HUES64 (cell line): ENCODE data around the gene PKD2.
"Not testable (repeated sequence)": the region's sequence is repeated elsewhere in the genome, so short reads cannot be mapped to it uniquely, and the experiment has no call there.

Experiments
- H3K27ac ChIP-seq: 2 replicates; pipeline ENCODE4 v1.7.0; 2013; ENCODE audit warnings: low read depth, low read length, inconsistent platforms
- H3K27me3 ChIP-seq: 2 replicates; pipeline ENCODE4 v1.6.1; 2013; ENCODE audit warnings: mild to moderate bottlenecking, low read length; ENCODE audit not compliant: insufficient read depth
- H3K36me3 ChIP-seq: 2 replicates; pipeline ENCODE4 v1.6.1; 2013; ENCODE audit warnings: mild to moderate bottlenecking, low read length; ENCODE audit not compliant: insufficient read depth
- H3K4me1 ChIP-seq: 2 replicates; pipeline ENCODE4 v1.6.1; 2013; ENCODE audit warnings: mild to moderate bottlenecking, low read length, moderate library complexity; ENCODE audit not compliant: insufficient read depth
- H3K4me3 ChIP-seq: 2 replicates; pipeline ENCODE4 v1.5.1; 2013; ENCODE audit warnings: mild to moderate bottlenecking, low read length, moderate library complexity
- H3K9ac ChIP-seq: 2 replicates; pipeline ENCODE4 v1.6.1; 2013; ENCODE audit warnings: mild to moderate bottlenecking, low read depth, low read length
- H3K9me3 ChIP-seq: 2 replicates; pipeline ENCODE4 v1.6.1; 2013; ENCODE audit warnings: low read depth, low read length; ENCODE audit not compliant: insufficient read depth
- WGBS: fragments of 150-250, 120-280 bp; methylation state at CpG from one replicate; pipeline ENCODE4 v1.1.7; 2013; ENCODE audit warnings: missing lambda C conversion rate; 5-methylcytosine and 5-hydroxymethylcytosine counted together

PKD2 gene

DNA sequence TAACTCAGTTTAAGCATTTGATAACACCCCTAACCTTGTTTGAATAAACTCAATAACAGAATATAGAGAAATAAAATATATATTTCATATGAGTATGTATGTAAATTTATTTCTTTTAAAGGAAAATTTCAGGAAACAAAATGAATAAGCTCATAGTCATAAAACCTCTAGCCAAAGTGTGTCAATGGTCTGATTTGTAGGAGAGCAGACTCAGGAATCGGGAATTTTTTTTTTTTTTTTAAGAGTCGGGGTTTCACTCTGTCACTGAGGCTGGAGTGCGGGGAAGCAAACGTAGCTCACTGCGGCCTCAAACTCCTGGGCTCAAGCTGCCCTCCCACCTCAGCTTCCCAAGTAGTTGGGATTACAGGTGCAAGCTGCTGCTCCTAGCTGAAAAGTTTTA is 2.4 kb downstream of the PKD2 start:
- 35% methylated on average over 5 of the region's 5 CpGs for WGBS

DNA sequence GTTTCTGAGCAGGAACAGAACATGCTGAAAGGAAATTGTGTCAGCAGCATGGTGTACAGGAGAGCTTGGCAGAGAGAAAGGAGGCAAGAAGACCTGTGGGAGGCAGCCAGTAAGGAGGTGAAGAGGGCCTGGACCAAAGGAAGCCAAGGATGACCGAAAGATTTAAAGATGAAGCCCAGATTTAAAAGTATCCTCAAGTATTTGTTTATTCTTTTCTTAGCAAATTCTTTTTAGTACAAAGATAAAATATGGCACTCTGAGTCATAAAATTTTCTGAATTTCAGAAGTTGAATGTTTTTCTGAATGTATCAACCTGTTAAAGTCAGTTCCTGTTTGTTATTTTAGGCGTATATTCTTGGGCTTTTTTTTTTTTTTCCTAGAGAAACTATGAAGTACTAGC is 3.5 kb downstream of the PKD2 start:
- H3K4me3 ChIP-seq, result no peak overlapping the region
- no peaks in the 10 kb centered on the region for H3K9me3 ChIP-seq
- WGBS, result 100% methylated on average over 2 of the region's 2 CpGs
- H3K36me3 ChIP-seq, result no peaks in the 10 kb centered on the region
- H3K27ac ChIP-seq, result no peak overlapping the region
- H3K4me1 ChIP-seq, result peaks cover 35% of the 10 kb centered on the region
- peaks cover 13% of the 10 kb centered on the region for H3K27me3 ChIP-seq
- H3K9ac ChIP-seq, result no peak overlapping the region

More for the DNA sequence above, 2.4 kb downstream of the PKD2 start:
- Histone ChIP-seq H3K9ac (no peak overlapping the region), H3K4me1 (peaks cover 35% of the 10 kb centered on the region), H3K27ac (no peak overlapping the region), H3K9me3 (no peaks in the 10 kb centered on the region), H3K27me3 (peaks cover 23% of the 10 kb centered on the region), H3K4me3 (peak overlapping the region; percentile 83; the same call in 1 of the 2 replicates), H3K36me3 (no peaks in the 10 kb centered on the region)

DNA sequence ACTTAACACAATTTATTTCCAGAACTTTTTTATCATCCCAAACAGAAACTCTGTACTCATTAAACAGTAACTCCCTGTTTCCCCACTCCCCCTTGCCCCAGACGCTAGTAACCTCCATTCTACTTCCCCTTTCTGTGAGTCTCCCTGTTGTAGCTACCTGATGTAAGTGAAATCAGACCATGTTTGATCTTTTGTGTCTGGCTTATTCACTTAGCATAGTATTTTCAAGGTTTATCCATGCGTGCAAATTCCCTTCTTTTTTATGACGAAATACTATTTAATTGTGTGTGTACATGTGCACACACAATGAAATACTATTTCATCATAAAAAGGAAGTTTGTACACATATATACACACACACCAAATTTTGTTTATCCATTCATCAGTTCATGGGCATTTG is 5.2 kb downstream of the PKD2 start:
- H3K4me1 ChIP-seq, result peaks cover 35% of the 10 kb centered on the region
- 67% methylated on average over 2 of the region's 3 CpGs for WGBS
- H3K9me3 ChIP-seq, result no peaks in the 10 kb centered on the region
- H3K36me3 ChIP-seq, result 0 out of 2 replicates have a peak, but pooled peaks cover 3% of the 10 kb centered on the region
- H3K27ac ChIP-seq, result no peak overlapping the region
- no peaks in the 10 kb centered on the region for H3K27me3 ChIP-seq
- no peak overlapping the region for H3K4me3 ChIP-seq
- H3K9ac ChIP-seq, result no peak overlapping the region

DNA sequence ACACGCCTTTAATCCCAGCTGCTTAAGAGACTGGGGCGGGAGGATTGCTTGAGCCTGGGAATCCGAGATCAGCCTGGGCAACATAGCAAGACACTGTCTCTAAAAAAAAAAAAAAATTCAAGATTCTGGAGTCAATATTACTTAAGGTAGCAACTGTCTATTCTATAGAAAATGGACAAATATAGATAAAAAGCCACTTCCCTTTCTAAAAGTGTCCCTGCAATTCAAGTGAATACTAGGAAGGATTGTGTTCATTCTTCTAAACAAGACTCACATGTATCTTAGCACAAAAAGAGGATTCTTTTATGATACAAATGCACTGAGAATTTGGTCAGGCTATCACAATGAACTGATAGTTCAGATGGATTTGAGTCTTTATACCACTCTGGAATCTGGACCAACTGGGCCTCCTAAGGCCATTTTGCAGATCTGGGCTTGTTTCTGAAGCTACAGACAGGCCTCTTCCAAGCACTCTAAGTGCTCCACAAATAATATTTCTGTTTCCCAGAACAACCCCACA is 7.0 kb downstream of the PKD2 start:
- WGBS, result 97% methylated on average over 3 of the region's 3 CpGs
- Histone ChIP-seq H3K4me1 (peaks cover 25% of the 10 kb centered on the region), H3K9me3 (no peaks in the 10 kb centered on the region), H3K27ac (no peak overlapping the region), H3K27me3 (no peaks in the 10 kb centered on the region), H3K36me3 (peaks cover 10% of the 10 kb centered on the region), H3K9ac (no peak overlapping the region), H3K4me3 (no peak overlapping the region)

DNA sequence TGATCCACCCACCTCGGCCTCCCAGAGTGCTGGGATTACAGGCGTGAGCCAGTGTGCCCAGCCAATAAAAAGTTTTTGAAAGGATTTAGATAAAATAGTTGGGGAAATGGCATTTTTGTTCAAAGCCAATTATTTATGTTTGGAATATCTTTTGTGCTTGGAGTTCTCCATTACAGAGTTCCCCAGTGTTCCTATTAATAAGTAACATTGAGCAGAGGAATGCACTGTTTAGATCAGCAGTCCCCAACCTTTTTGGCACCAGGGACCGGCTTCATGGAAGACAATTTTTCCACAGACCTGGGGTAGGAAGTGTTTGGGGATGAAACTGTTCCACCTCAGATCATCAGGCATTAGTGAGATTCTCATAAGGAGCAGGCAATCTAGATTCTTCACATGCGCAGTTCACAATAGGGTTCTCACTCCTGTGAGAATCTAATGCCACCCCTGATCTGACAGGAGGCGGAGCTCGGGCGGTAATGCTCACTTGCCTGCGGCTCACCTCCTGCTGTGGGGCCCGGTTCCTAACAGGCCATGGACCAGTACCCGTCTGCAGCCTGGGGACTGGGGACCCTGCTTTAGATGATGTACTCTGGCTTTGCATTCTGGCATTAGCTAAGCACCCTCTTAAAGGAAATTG is 8.3 kb downstream of the PKD2 start:
- H3K27ac ChIP-seq, result no peak overlapping the region
- no peak overlapping the region for H3K4me3 ChIP-seq
- H3K4me1 ChIP-seq, result peaks cover 14% of the 10 kb centered on the region
- no peak overlapping the region for H3K9ac ChIP-seq
- H3K27me3 ChIP-seq, result no peaks in the 10 kb centered on the region
- H3K36me3 ChIP-seq, result peaks cover 23% of the 10 kb centered on the region
- H3K9me3 ChIP-seq, result no peaks in the 10 kb centered on the region
- WGBS, result 80% methylated on average over 10 of the region's 10 CpGs

DNA sequence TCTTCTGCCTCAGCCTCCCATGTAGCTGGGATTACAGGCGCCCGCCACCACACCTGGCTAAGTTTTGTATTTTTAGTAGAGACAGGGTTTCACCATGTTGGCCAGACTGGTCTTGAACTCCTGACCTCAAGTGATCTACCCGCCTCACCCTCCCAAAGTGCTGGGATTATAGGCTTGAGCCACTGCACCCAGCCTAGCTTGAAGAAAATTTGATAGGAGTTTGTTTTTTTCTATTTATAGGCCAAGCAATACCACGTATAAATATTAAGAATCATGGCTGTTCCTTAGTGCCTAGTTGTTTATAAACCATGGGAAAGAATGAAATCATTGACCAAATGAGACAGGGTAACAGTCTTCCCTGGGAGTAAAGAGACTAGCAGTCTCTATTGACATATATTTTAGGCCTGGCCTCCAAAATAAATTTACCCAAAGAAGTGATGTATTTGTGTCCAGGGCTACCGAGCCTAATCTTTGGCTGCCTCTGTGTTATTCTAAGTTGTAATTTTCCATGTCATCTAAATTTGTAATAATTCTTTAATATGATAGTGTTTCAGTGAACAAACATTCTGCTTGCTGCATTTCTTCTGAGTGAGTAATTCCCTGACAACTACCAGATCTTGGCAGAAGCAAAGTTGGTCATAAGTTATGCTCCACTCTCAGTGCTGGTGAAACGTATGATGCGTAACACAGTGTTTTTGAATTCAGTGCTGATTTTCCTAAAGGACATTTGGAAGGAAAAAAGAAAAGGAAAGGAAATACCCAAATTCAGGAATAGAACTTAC is 10.3 kb downstream of the PKD2 start:
- Histone ChIP-seq H3K36me3 (peaks cover 42% of the 10 kb centered on the region), H3K9me3 (no peaks in the 10 kb centered on the region), H3K27me3 (no peaks in the 10 kb centered on the region), H3K27ac (no peak overlapping the region), H3K9ac (no peak overlapping the region), H3K4me3 (no peak overlapping the region), H3K4me1 (peaks cover 2% of the 10 kb centered on the region)
- 95% methylated on average over 6 of the region's 7 CpGs for WGBS

DNA sequence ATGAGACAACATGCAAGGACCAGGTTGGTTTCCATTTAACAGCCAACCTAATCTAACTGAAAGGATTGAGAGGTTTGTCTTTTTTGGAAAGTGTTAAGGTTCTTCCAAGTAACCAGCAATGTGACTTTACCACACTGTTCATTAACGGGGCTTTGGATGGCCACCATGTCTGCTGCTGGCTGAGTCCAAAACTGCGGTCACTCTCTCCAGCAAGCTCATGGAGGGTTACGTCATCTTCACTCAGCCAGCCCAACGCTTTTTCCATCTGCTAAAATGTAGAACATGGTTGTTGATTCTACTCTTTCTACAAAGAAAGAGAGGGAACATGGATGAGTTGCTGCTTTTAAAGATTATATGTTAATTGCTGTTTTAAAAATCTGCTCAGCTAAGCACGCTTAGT is 11.0 kb downstream of the PKD2 start:
- WGBS, result 95% methylated on average over 5 of the region's 5 CpGs
- no peaks in the 10 kb centered on the region; the same call in 1 of the 2 replicates for H3K9me3 ChIP-seq
- H3K4me1 ChIP-seq, result no peaks in the 10 kb centered on the region; the same call in 1 of the 2 replicates
- H3K9ac ChIP-seq, result no peak overlapping the region
- H3K27me3 ChIP-seq, result no peaks in the 10 kb centered on the region
- no peak overlapping the region for H3K4me3 ChIP-seq
- peaks cover 48% of the 10 kb centered on the region for H3K36me3 ChIP-seq
- no peak overlapping the region for H3K27ac ChIP-seq

DNA sequence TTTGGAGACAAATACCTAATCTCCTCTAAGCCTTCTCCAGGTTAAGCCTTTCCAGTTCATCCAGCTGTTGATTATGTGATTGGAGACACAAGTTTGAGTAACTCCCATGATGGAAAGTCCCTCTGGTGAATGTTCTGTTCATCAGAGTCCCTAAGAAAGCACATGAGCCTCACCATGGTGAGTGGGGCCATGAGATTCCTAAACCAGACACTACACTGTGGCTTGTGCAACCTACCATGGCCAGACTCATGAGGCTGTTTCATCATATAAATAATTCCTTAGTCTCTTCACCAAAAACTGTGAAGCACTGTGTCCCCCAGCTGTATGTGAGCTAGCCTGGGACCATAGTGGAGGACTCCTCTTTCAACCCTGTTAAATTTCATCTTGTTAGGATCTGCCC is 14.4 kb downstream of the PKD2 start:
- H3K4me1 ChIP-seq, result no peaks in the 10 kb centered on the region
- peaks cover 15% of the 10 kb centered on the region for H3K9me3 ChIP-seq
- peaks cover 80% of the 10 kb centered on the region for H3K36me3 ChIP-seq
- no peak overlapping the region for H3K9ac ChIP-seq
- no peak overlapping the region for H3K27ac ChIP-seq
- H3K27me3 ChIP-seq, result no peaks in the 10 kb centered on the region
- H3K4me3 ChIP-seq, result no peak overlapping the region

DNA sequence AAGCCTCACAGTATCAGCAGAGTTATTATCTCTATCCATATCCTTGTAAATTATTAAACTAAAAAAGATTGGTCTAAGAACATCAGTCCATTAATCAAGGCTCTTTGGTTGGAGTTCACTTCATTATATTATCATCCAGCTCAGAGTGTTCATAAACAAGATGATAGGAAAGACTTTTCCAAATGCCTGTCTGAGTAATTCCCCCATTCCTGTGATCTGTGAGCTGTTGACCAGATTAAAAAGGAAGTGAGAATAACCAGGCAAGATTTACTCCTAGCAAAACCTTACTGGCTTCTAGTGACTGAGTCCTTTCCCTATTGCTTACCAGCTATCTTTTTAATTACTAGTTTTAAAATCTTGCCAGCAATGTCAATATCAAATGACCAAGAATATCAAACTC is 14.9 kb downstream of the PKD2 start:
- H3K9me3 ChIP-seq, result peaks cover 16% of the 10 kb centered on the region
- no peak overlapping the region for H3K27ac ChIP-seq
- no peaks in the 10 kb centered on the region for H3K27me3 ChIP-seq
- H3K36me3 ChIP-seq, result peaks cover 79% of the 10 kb centered on the region
- no peak overlapping the region for H3K9ac ChIP-seq
- H3K4me1 ChIP-seq, result no peaks in the 10 kb centered on the region
- H3K4me3 ChIP-seq, result no peak overlapping the region

DNA sequence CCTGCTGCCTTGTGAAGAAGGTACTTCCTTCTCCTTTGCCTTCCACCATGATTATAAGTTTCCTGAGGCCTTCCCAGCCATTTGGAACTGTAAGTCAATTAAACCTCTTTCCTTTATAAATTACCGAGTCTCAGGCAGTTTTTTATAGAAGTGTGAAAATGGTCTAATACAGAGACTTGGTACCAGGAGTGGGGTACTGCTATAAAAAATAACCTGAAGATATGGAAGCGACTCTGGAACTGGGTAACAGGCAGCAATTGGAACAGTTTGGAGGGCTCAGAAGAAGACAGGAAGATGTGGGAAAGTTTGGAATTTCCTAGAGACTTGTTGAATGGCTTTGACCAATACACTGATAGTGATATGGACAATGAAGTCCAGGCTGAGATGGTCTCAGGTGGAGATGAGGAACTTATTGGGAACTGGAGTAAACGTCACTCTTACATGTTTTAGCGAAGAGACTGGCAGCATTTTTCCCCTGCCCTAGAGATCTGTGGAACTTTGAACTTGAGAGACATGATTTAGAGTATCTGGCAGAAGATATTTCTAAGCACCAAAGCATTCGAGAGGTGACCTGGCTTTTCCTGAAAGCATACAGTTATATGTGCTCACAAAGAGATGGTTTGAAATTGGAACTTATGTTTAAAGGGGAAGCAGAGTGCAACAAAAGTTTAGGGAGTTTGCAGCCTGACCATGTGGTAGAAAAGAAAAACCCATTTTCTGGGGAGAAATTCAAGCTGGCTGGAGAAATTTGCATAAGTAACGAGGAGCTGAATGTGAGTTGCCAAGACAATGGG is 18.6 kb downstream of the PKD2 start:
- H3K27ac ChIP-seq, H3K27me3 ChIP-seq, H3K9ac ChIP-seq, H3K4me3 ChIP-seq, H3K4me1 ChIP-seq: not testable (repeated sequence)
- Histone ChIP-seq H3K9me3 (peaks cover 16% of the 10 kb centered on the region), H3K36me3 (peaks cover 83% of the 10 kb centered on the region)
- 91% methylated on average over 6 of the region's 6 CpGs for WGBS
